IPS-18a (cell line): ENCODE measurements around the gene ARL5B.
"Not testable (repeated sequence)": the region's sequence is repeated elsewhere in the genome, so short reads cannot be mapped to it uniquely, and the experiment has no call there.

ENCODE experiments used
- H3K27ac ChIP-seq: one replicate; pipeline ENCODE4 v1.5.1; 2013; ENCODE audit warnings: low read length
- H3K27me3 ChIP-seq: one replicate; pipeline ENCODE4 v1.6.1; 2013; ENCODE audit warnings: mild to moderate bottlenecking, low read length; ENCODE audit not compliant: control insufficient read depth, insufficient read depth
- H3K36me3 ChIP-seq: one replicate; pipeline ENCODE4 v1.6.1; 2013; ENCODE audit warnings: low read depth, low read length; ENCODE audit not compliant: control insufficient read depth
- H3K4me1 ChIP-seq: one replicate; pipeline ENCODE4 v1.6.1; 2013; ENCODE audit warnings: low read depth, low read length; ENCODE audit not compliant: control insufficient read depth
- H3K4me3 ChIP-seq: one replicate; pipeline ENCODE4 v1.5.1; 2013; ENCODE audit warnings: low read length
- H3K9ac ChIP-seq: one replicate; pipeline ENCODE4 v1.6.1; 2013; ENCODE audit warnings: mild to moderate bottlenecking, low read length, moderate library complexity
- H3K9me3 ChIP-seq: one replicate; pipeline ENCODE4 v1.6.1; 2013; ENCODE audit warnings: low read depth, low read length; ENCODE audit not compliant: control insufficient read depth

ARL5B gene

GRCh38 chr10:18659125-18659818, at the start of gene ARL5B:
Gene ARL5B (plus strand): TSS chr10:18659431. CDS start chr10:18659638, 207 bp downstream.
- Histone ChIP-seq H3K27me3 (no peaks in the 10 kb centered on the region), H3K4me1 (peaks cover 21% of the 10 kb centered on the region), H3K36me3 (peaks cover 4% of the 10 kb centered on the region), H3K4me3 (peak within 1 kb of the TSS; percentile 99), H3K9ac (peak within 1 kb of the TSS; percentile 97), H3K27ac (peak within 1 kb of the TSS; percentile 92), H3K9me3 (no peaks in the 10 kb centered on the region)

GRCh38 chr10:18610517-18610916, 48.7 kb upstream of the ARL5B start:
- H3K9ac ChIP-seq: no peak overlapping the region
- H3K4me1 ChIP-seq: no peaks in the 10 kb centered on the region
- H3K27me3 ChIP-seq: no peaks in the 10 kb centered on the region
- peaks cover 10% of the 10 kb centered on the region for H3K36me3 ChIP-seq
- no peak overlapping the region for H3K27ac ChIP-seq
- no peaks in the 10 kb centered on the region for H3K9me3 ChIP-seq
- no peak overlapping the region for H3K4me3 ChIP-seq

- no peak overlapping the region for H3K9ac ChIP-seq
- H3K36me3 ChIP-seq: peaks cover 14% of the 10 kb centered on the region
- H3K27ac ChIP-seq: no peak overlapping the region
- H3K27me3 ChIP-seq: no peaks in the 10 kb centered on the region
- no peak overlapping the region for H3K4me3 ChIP-seq
- no peaks in the 10 kb centered on the region for H3K4me1 ChIP-seq
- H3K9me3 ChIP-seq: no peaks in the 10 kb centered on the region
Observed at GRCh38 chr10:18611168-18611567, 48.1 kb upstream of the ARL5B start.

- H3K27ac ChIP-seq: no peak overlapping the region
- no peaks in the 10 kb centered on the region for H3K27me3 ChIP-seq
- H3K9me3 ChIP-seq: no peaks in the 10 kb centered on the region
- H3K4me3 ChIP-seq: no peak overlapping the region
- H3K9ac ChIP-seq: no peak overlapping the region
- no peaks in the 10 kb centered on the region for H3K4me1 ChIP-seq
- H3K36me3 ChIP-seq: peaks cover 14% of the 10 kb centered on the region
Observed at GRCh38 chr10:18615618-18616017, 43.6 kb upstream of the ARL5B start.

- peaks cover 14% of the 10 kb centered on the region for H3K36me3 ChIP-seq
- H3K27me3 ChIP-seq: no peaks in the 10 kb centered on the region
- H3K4me1 ChIP-seq: no peaks in the 10 kb centered on the region
- no peak overlapping the region for H3K27ac ChIP-seq
- no peaks in the 10 kb centered on the region for H3K9me3 ChIP-seq
- no peak overlapping the region for H3K9ac ChIP-seq
- no peak overlapping the region for H3K4me3 ChIP-seq
Observed at GRCh38 chr10:18616337-18616736, 42.9 kb upstream of the ARL5B start.

GRCh38 chr10:18619016-18619415, 40.2 kb upstream of the ARL5B start:
- Histone ChIP-seq H3K27me3 (no peaks in the 10 kb centered on the region), H3K9ac (no peak overlapping the region), H3K36me3 (peaks cover 6% of the 10 kb centered on the region), H3K27ac (no peak overlapping the region), H3K4me1 (no peaks in the 10 kb centered on the region), H3K9me3 (no peaks in the 10 kb centered on the region), H3K4me3 (no peak overlapping the region)

GRCh38 chr10:18620856-18621255, 38.4 kb upstream of the ARL5B start:
- H3K9me3 ChIP-seq: no peaks in the 10 kb centered on the region
- H3K4me1 ChIP-seq: no peaks in the 10 kb centered on the region
- no peak overlapping the region for H3K27ac ChIP-seq
- H3K27me3 ChIP-seq: no peaks in the 10 kb centered on the region
- no peak overlapping the region for H3K9ac ChIP-seq
- no peak overlapping the region for H3K4me3 ChIP-seq
- peaks cover 1% of the 10 kb centered on the region for H3K36me3 ChIP-seq

- H3K27ac ChIP-seq, H3K9me3 ChIP-seq, H3K36me3 ChIP-seq, H3K27me3 ChIP-seq, H3K9ac ChIP-seq, H3K4me3 ChIP-seq, H3K4me1 ChIP-seq: not testable (repeated sequence)
Observed at GRCh38 chr10:18623671-18624070, 35.6 kb upstream of the ARL5B start.

- peaks cover 6% of the 10 kb centered on the region for H3K4me1 ChIP-seq
- H3K4me3 ChIP-seq: no peak overlapping the region
- no peaks in the 10 kb centered on the region for H3K9me3 ChIP-seq
- no peak overlapping the region for H3K9ac ChIP-seq
- no peak overlapping the region for H3K27ac ChIP-seq
- H3K36me3 ChIP-seq: no peaks in the 10 kb centered on the region
- H3K27me3 ChIP-seq: no peaks in the 10 kb centered on the region
Observed at GRCh38 chr10:18625886-18626285, 33.3 kb upstream of the ARL5B start.

- Histone ChIP-seq H3K9ac (peak overlapping the region; percentile 77), H3K4me3 (peak overlapping the region; percentile 68)
- not testable (repeated sequence) for H3K9me3 ChIP-seq, H3K4me1 ChIP-seq, H3K36me3 ChIP-seq, H3K27me3 ChIP-seq, H3K27ac ChIP-seq
Observed at GRCh38 chr10:18627452-18628018, 31.7 kb upstream of the ARL5B start.

- not testable (repeated sequence) for H3K4me3 ChIP-seq, H3K36me3 ChIP-seq, H3K27ac ChIP-seq, H3K9ac ChIP-seq, H3K9me3 ChIP-seq, H3K4me1 ChIP-seq, H3K27me3 ChIP-seq
Observed at GRCh38 chr10:18632500-18632899, 26.7 kb upstream of the ARL5B start.

GRCh38 chr10:18635995-18636394, 23.2 kb upstream of the ARL5B start:
- Histone ChIP-seq H3K4me3 (no peak overlapping the region), H3K4me1 (no peaks in the 10 kb centered on the region), H3K9ac (no peak overlapping the region), H3K9me3 (no peaks in the 10 kb centered on the region), H3K27ac (no peak overlapping the region), H3K27me3 (no peaks in the 10 kb centered on the region), H3K36me3 (peaks cover 3% of the 10 kb centered on the region)
